ENCODE data around the gene THRB. TPM values are rescaled to one million over a fixed set of nuclear protein-coding genes. Genes with fewer than 3 reads are reported as not detected.

Gene THRB
- total and polyA plus RNA-seq, 8 donors: 3.6 to 47.3 (median 14.5) TPM

DNA sequence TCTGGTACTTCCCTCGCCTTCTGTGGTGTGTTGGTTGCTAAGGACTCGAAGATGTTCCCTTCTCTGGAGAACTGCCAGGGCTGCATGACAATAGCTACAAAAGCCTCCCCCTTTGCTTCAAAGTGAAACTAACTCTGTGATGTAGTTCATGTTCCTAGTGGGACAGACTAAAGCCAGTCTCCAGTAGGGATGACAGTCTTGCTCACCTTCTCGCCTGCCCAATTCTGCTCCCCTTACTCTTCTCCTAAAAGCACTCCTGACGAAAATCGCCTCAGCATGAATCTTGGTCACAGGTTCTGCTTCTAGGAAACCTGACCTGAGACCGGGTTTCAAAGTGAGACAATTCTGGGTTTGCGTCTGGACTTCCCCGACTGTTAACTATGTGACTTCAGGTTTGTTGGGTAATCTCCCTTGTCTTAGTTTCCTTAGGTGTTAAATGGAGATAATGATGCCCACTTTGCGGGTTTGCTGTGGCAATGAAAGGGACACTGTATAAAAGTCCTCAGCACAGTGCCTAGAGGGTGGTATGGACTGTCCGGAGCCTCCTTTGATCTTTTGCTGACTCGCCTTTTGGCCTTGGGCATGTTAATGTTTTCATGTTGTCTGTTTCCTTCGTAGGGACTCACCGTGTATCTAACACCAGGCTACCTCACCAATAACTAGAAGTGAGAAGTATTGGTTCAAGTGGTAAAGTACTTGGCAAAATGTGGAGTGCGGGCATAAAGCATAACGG lies 24.9 kb upstream of the THRB start:
- H3K9me3 ChIP-seq: no peaks in the 10 kb centered on the region

DNA sequence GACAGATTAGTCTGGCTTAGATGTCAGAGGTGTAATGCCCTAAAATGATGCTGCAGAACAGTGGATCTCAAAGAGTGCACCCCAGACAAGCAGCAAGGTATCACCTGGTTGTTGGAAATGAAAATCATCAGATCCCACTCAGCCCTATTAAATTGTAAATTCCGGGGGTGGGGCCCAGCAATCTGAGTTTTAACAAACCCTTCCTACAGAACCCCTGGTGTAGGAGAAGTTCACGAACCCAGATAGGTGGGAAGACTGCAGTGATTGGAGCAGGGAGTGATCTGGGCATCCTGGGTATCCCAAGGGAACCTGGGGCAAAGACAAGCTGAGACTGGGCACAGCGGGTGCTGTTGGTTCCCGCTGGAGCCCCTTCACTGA lies 24.3 kb upstream of the THRB start:
- DNase-seq: no peak
- Histone ChIP-seq H3K27ac (no peak overlapping the region), H3K4me3 (no peak overlapping the region), H3K36me3 (no peaks in the 10 kb centered on the region), H3K4me1 (peaks cover 9 to 31% (median 22%) of the 10 kb centered on the region in 4 donors), H3K27me3 (peaks cover 0 to 14% (median 0%) of the 10 kb centered on the region in 3 donors), H3K9me3 (no peaks in the 10 kb centered on the region)
- no peak for TF ChIP-seq POLR2A (IDR thresholded peaks at IDR 0.05)
- TF ChIP-seq EP300 (IDR thresholded peaks at IDR 0.05): no peak
- TF ChIP-seq, protein P1, sequence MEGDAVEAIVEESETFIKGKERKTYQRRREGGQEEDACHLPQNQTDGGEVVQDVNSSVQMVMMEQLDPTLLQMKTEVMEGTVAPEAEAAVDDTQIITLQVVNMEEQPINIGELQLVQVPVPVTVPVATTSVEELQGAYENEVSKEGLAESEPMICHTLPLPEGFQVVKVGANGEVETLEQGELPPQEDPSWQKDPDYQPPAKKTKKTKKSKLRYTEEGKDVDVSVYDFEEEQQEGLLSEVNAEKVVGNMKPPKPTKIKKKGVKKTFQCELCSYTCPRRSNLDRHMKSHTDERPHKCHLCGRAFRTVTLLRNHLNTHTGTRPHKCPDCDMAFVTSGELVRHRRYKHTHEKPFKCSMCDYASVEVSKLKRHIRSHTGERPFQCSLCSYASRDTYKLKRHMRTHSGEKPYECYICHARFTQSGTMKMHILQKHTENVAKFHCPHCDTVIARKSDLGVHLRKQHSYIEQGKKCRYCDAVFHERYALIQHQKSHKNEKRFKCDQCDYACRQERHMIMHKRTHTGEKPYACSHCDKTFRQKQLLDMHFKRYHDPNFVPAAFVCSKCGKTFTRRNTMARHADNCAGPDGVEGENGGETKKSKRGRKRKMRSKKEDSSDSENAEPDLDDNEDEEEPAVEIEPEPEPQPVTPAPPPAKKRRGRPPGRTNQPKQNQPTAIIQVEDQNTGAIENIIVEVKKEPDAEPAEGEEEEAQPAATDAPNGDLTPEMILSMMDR (IDR thresholded peaks at IDR 0.05): no peak
- no peak for TF ChIP-seq POLR2AphosphoS5 (IDR thresholded peaks at IDR 0.05)
- WGBS, 5 donors: 85 to 88% (median 87%) methylated on average over 4 of the region's 4 CpGs
- intact Hi-C loops (cut with DNase I; ENCODE audit: low total_unique reads): no loop called here

More for the DNA sequence above, 24.9 kb upstream of the THRB start:
- WGBS, 5 donors: 84 to 90% (median 85%) methylated on average over 15 of the region's 15 CpGs
- H3K4me3 ChIP-seq: no peak overlapping the region
- no peaks in the 10 kb centered on the region for H3K36me3 ChIP-seq
- DNase-seq: peak in 1 of 2 donors; percentile 59
- H3K4me1 ChIP-seq: peaks cover 9 to 33% (median 24%) of the 10 kb centered on the region in 4 donors
- TF ChIP-seq, protein P1 (IDR thresholded peaks at IDR 0.05): no peak
- TF ChIP-seq EP300 (IDR thresholded peaks at IDR 0.05) (no peak), POLR2A (IDR thresholded peaks at IDR 0.05) (no peak), POLR2AphosphoS5 (IDR thresholded peaks at IDR 0.05) (no peak)
- intact Hi-C loops (cut with DNase I; ENCODE audit: low total_unique reads): no loop called here
- no peak overlapping the region for H3K27ac ChIP-seq
- peaks cover 0 to 14% (median 0%) of the 10 kb centered on the region in 3 donors for H3K27me3 ChIP-seq

DNA sequence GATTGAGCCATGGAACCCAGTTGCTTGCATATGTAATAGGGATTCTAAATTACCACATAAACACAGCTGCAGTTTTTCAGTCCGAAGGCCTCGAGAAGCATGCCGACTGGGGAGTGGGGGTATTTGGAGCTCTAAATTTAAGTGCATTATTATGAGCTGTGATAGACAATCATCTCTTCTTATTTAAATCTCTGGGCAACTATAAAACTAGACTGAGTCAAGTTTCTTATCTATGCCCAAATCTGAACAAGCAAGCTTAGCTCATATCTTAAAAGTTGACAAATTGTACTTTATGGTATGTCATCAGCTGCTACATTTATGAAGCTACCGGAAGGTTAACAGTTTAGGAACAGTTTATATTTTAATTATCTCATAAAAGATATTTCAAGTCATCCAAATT lies 19.5 kb upstream of the THRB start:
- Histone ChIP-seq H3K36me3 (no peaks in the 10 kb centered on the region), H3K27ac (no peak overlapping the region), H3K4me3 (no peak overlapping the region), H3K27me3 (no peaks in the 10 kb centered on the region), H3K4me1 (no peaks in the 10 kb centered on the region), H3K9me3 (no peaks in the 10 kb centered on the region)
- DNase-seq: no peak
- WGBS, 5 donors: 75 to 87% (median 83%) methylated on average over 4 of the region's 4 CpGs
- TF ChIP-seq POLR2A (IDR thresholded peaks at IDR 0.05) (no peak), EP300 (IDR thresholded peaks at IDR 0.05) (no peak), POLR2AphosphoS5 (IDR thresholded peaks at IDR 0.05) (no peak)
- TF ChIP-seq, protein P1 (IDR thresholded peaks at IDR 0.05): no peak
- intact Hi-C loops (cut with DNase I; ENCODE audit: low total_unique reads): no loop called here

DNA sequence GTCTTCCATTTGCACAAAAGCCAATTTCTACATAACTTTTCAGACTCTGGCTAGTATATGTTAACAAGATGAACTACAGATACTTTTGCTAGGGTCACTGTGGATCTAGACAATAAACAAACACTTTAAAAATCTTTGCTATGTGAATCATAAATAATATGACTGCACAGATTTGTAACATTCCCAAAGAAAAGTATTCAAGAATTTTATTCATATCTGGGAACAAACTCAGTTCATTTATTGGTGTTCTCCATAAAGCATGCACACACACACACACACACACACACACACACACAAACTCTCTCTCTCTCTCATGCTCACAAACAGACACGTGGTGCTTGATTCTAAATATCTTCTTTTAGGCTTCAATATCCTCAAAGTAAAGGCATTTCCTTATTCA lies 18.8 kb upstream of the THRB start:
- Histone ChIP-seq H3K9me3 (no peaks in the 10 kb centered on the region), H3K27me3 (no peaks in the 10 kb centered on the region), H3K27ac (no peak overlapping the region), H3K4me3 (no peak overlapping the region), H3K36me3 (no peaks in the 10 kb centered on the region), H3K4me1 (peaks cover 0 to 2% (median 0%) of the 10 kb centered on the region in 4 donors)
- TF ChIP-seq EP300 (IDR thresholded peaks at IDR 0.05): no peak
- TF ChIP-seq POLR2AphosphoS5 (IDR thresholded peaks at IDR 0.05): no peak
- TF ChIP-seq, protein P1 (IDR thresholded peaks at IDR 0.05): no peak
- no peak for TF ChIP-seq POLR2A (IDR thresholded peaks at IDR 0.05)
- intact Hi-C loops (cut with DNase I; ENCODE audit: low total_unique reads): no loop called here
- DNase-seq: no peak
- 37 to 62% (median 44%) methylated on average over 1 of the region's 1 CpG for WGBS, 5 donors
